Lung (tissue), 12 donors: ENCODE data around the gene PPP1R9B. TPM values are rescaled to one million over a fixed set of nuclear protein-coding genes. Genes with fewer than 3 reads are reported as not detected.

Experiments used
- ATAC-seq: fragments of 200-7000 bp; cut with Tn5 transposase; one replicate; pipeline ENCODE4 v1.9.1; 2020; ENCODE audit warnings: moderate number of reproducible peaks; ENCODE audit not compliant: insufficient read depth, low FRiP score
- DNase-seq, 3 donors: peaks; one replicate each; pipeline ENCODE4 v3.0.0-alpha.2; 2013 to 2017
- H3K27ac ChIP-seq, 2 donors: one replicate each; pipeline ENCODE4 v1.5.1; 2013; ENCODE audit warnings: mild to moderate bottlenecking in 2 of 2, moderate library complexity in 2 of 2, control low read depth in 1 of 2, inconsistent platforms in 1 of 2, low read depth in 1 of 2, low read length in 1 of 2
- H3K27me3 ChIP-seq, 3 donors: one replicate each; pipeline ENCODE4 v1.5.1; 2013; ENCODE audit warnings: low read length in 2 of 3; ENCODE audit not compliant: control insufficient read depth in 3 of 3, insufficient read depth in 3 of 3
- H3K36me3 ChIP-seq, 4 donors: one replicate each; pipeline ENCODE4 v1.5.1; 2013; ENCODE audit warnings: low read length in 4 of 4, mild to moderate bottlenecking in 1 of 4, moderate library complexity in 1 of 4; ENCODE audit not compliant: control insufficient read depth in 4 of 4, insufficient read depth in 4 of 4
- H3K4me1 ChIP-seq, 5 donors: one replicate each; pipeline ENCODE4 v1.5.1; 2013; ENCODE audit warnings: low read length in 5 of 5, mild to moderate bottlenecking in 2 of 5, moderate library complexity in 1 of 5; ENCODE audit not compliant: control insufficient read depth in 5 of 5, insufficient read depth in 5 of 5
- H3K4me3 ChIP-seq: one replicate; pipeline ENCODE4 v1.5.1; 2013; ENCODE audit warnings: mild to moderate bottlenecking, control low read depth, moderate library complexity
- H3K9ac ChIP-seq, 2 donors: one replicate each; pipeline ENCODE4 v1.5.1; 2013; ENCODE audit warnings: low read length in 2 of 2, control low read depth in 1 of 2; ENCODE audit not compliant: insufficient read depth in 1 of 2
- H3K9me3 ChIP-seq, 4 donors: one replicate each; pipeline ENCODE4 v1.5.1; 2013; ENCODE audit warnings: low read length in 3 of 4, mild to moderate bottlenecking in 1 of 4, moderate library complexity in 1 of 4; ENCODE audit not compliant: control insufficient read depth in 4 of 4, insufficient read depth in 3 of 4
- CTCF ChIP-seq: IDR thresholded peaks from 2 replicates; pipeline ENCODE4 v1.5.1; 2012; ENCODE audit warnings: mild to moderate bottlenecking; ENCODE audit errors: control extremely low read depth, extremely low read depth
- WGBS, 2 donors: extraction: QIAGEN DNeasy Blood & Tissue Kit; methylation state at CpG; one replicate each; pipeline ENCODE4 v1.1.7; 2013; 5-methylcytosine and 5-hydroxymethylcytosine counted together
- polyA plus RNA-seq, 2 donors: library from polyadenylated mRNA; stranded (reverse); fragments of 200-250 nt; gene quantifications; one replicate each; pipeline ENCODE4 v1.2.1, GENCODE V29; 2013
- total RNA-seq, 2 donors: library from RNA; depleted of rRNA in 1 of 2; stranded (reverse); fragments of >200 nt in 1 of 2; gene quantifications; one replicate each; pipeline ENCODE4 v1.2.1, GENCODE V29; 2014 to 2021
- donor health status: control.
- donor health status: control.
- donor health status: Bipolar disorder and iron deficiency.
- donor health status: healthy.
- donor health status: DM: yes; HTN: yes; CAD: no.

The PPP1R9B gene
- total and polyA plus RNA-seq, 4 donors = 31.7 to 77.4 (median 49.8) TPM

GRCh38 chr17:50111673-50112655 is 38.5 kb downstream of the PPP1R9B start:
- no peaks in the 10 kb centered on the region for H3K27me3 ChIP-seq
- peak overlapping the region; percentile 62 to 93 for H3K27ac ChIP-seq
- DNase-seq (peak in 2 of 3 donors; percentile 38 to 58), ATAC-seq (no peak)
- H3K4me3 ChIP-seq = no peak overlapping the region
- H3K9me3 ChIP-seq = no peaks in the 10 kb centered on the region
- H3K9ac ChIP-seq = no peak overlapping the region
- 65 to 70% methylated on average over 14 of the region's 14 CpGs for WGBS, 2 donors
- H3K4me1 ChIP-seq = peaks cover 0 to 7% (median 4%) of the 10 kb centered on the region in 5 donors
- peaks cover 0 to 32% (median 16%) of the 10 kb centered on the region in 4 donors for H3K36me3 ChIP-seq
- no peak for TF ChIP-seq CTCF

GRCh38 chr17:50110591-50111349 is 39.7 kb downstream of the PPP1R9B start:
- Histone ChIP-seq H3K27me3 (no peaks in the 10 kb centered on the region), H3K4me1 (peaks cover 0 to 7% (median 4%) of the 10 kb centered on the region in 5 donors), H3K9ac (no peak overlapping the region), H3K36me3 (peaks cover 0 to 39% (median 18%) of the 10 kb centered on the region in 4 donors), H3K27ac (peak overlapping the region; percentile 78 to 93), H3K4me3 (no peak overlapping the region), H3K9me3 (no peaks in the 10 kb centered on the region)
- TF ChIP-seq CTCF = no peak
- WGBS, 2 donors = 84 to 93% methylated on average over 19 of the region's 19 CpGs
- DNase-seq (no peak), ATAC-seq (no peak)

GRCh38 chr17:50109785-50110184 is 40.7 kb downstream of the PPP1R9B start:
- Histone ChIP-seq H3K4me3 (no peak overlapping the region), H3K36me3 (peaks cover 0 to 43% (median 20%) of the 10 kb centered on the region in 4 donors), H3K27me3 (no peaks in the 10 kb centered on the region), H3K4me1 (peaks cover 0 to 7% (median 4%) of the 10 kb centered on the region in 5 donors), H3K9ac (no peak overlapping the region), H3K9me3 (no peaks in the 10 kb centered on the region), H3K27ac (peak overlapping the region in 1 of 2 donors; percentile 93)
- WGBS, 2 donors = 89 to 93% methylated on average over 19 of the region's 19 CpGs
- DNase-seq (no peak), ATAC-seq (no peak)
- TF ChIP-seq CTCF = no peak
